Neural cell (in vitro differentiated cells): ENCODE results near the gene GATAD2A. TPM values are rescaled to one million over a fixed set of nuclear protein-coding genes. Genes with fewer than 3 reads are reported as not detected.

Source experiments
- H2AFZ ChIP-seq: fragments of 200-600, 300-800 bp; sonication (generic), shearing (Covaris generic); 2 replicates; pipeline ENCODE4 v1.6.0; 2014; ENCODE audit warnings: low read depth, mild to moderate bottlenecking, antibody characterized with exemption, low read length, moderate library complexity
- H3F3A ChIP-seq: fragments of 200-600 bp; shearing (Covaris generic); 2 replicates; pipeline ENCODE4 v1.6.1; 2016; ENCODE audit warnings: mild to moderate bottlenecking, moderate library complexity, mixed read lengths, antibody characterized with exemption, low read length; ENCODE audit not compliant: insufficient read depth, poor library complexity, severe bottlenecking
- H3K27ac ChIP-seq: fragments of 200-600, 300-800 bp; sonication (generic), shearing (Covaris generic); 2 replicates; pipeline ENCODE4 v1.5.1; 2014; ENCODE audit warnings: mild to moderate bottlenecking, low read length, moderate library complexity
- H3K27me3 ChIP-seq: fragments of 300-800, 200-600 bp; sonication (generic), shearing (Covaris generic); 2 replicates; pipeline ENCODE4 v1.6.0; 2014; ENCODE audit warnings: mild to moderate bottlenecking, low read depth, low read length, moderate library complexity; ENCODE audit not compliant: insufficient read depth
- H3K36me3 ChIP-seq: fragments of 300-800, 200-600 bp; sonication (generic), shearing (Covaris generic); 2 replicates; pipeline ENCODE4 v1.5.1; 2014; ENCODE audit warnings: mild to moderate bottlenecking, antibody characterized with exemption, low read length, moderate library complexity; ENCODE audit not compliant: insufficient read depth
- H3K4me2 ChIP-seq: fragments of 300-800, 200-600 bp; sonication (generic), shearing (Covaris generic); 2 replicates; pipeline ENCODE4 v1.6.0; 2014; ENCODE audit warnings: mild to moderate bottlenecking, low read length
- H3K4me3 ChIP-seq: fragments of 300-800, 200-600 bp; sonication (generic), shearing (Covaris generic); 2 replicates; pipeline ENCODE4 v1.5.1; 2014; ENCODE audit warnings: mild to moderate bottlenecking, low read length, moderate library complexity
- H3K79me2 ChIP-seq: fragments of 200-600 bp; shearing (Covaris generic); replicated peaks from 2 replicates; pipeline ENCODE4 v1.6.0; 2014; ENCODE audit warnings: mild to moderate bottlenecking, low read length, moderate library complexity; ENCODE audit not compliant: insufficient read depth
- H3K9ac ChIP-seq: fragments of 300-800, 200-600 bp; sonication (generic), shearing (Covaris generic); 2 replicates; pipeline ENCODE4 v1.6.1; 2016; ENCODE audit warnings: mild to moderate bottlenecking, low read length, mixed read lengths
- H3K9me2 ChIP-seq: fragments of 200-600 bp; shearing (Covaris generic); 2 replicates; pipeline ENCODE4 v1.6.1; 2016; ENCODE audit warnings: mild to moderate bottlenecking, low read length, mixed read lengths; ENCODE audit not compliant: insufficient read depth
- H3K9me3 ChIP-seq: fragments of 200-600, 300-800 bp; sonication (generic), shearing (Covaris generic); 2 replicates; pipeline ENCODE4 v1.6.1; 2016; ENCODE audit warnings: mild to moderate bottlenecking, mixed run types, low read length, moderate library complexity, mixed read lengths
- H4K20me1 ChIP-seq: fragments of 200-600 bp; shearing (Covaris generic); 2 replicates; pipeline ENCODE4 v1.6.1; 2016; ENCODE audit warnings: mild to moderate bottlenecking, mixed run types; ENCODE audit not compliant: insufficient read depth
- EP300 ChIP-seq: fragments of 450-650 bp; conservative IDR thresholded peaks from 2 replicates; pipeline ENCODE4 v1.6.1; 2014; ENCODE audit warnings: antibody characterized with exemption, mild to moderate bottlenecking, moderate library complexity; ENCODE audit not compliant: poor library complexity, severe bottlenecking
- EZH2 ChIP-seq: fragments of 200-600, 300-800 bp; shearing (Covaris generic), sonication (generic); IDR thresholded peaks from 2 replicates; pipeline ENCODE4 v1.6.1; 2014; ENCODE audit warnings: antibody characterized with exemption, low read length, borderline replicate concordance, mild to moderate bottlenecking; ENCODE audit not compliant: insufficient read depth, poor library complexity, severe bottlenecking
- MXI1 ChIP-seq: fragments of 450-650 bp; conservative IDR thresholded peaks from 2 replicates; pipeline ENCODE4 v1.6.1; 2014; ENCODE audit warnings: antibody characterized with exemption, mild to moderate bottlenecking; ENCODE audit not compliant: poor library complexity, severe bottlenecking
- RAD21 ChIP-seq: fragments of 450-650 bp; conservative IDR thresholded peaks from 2 replicates; pipeline ENCODE4 v1.6.1; 2014; ENCODE audit warnings: antibody characterized with exemption, mild to moderate bottlenecking, moderate library complexity
- SMC3 ChIP-seq: fragments of 450-650 bp; conservative IDR thresholded peaks from 2 replicates; pipeline ENCODE4 v1.6.1; 2014; ENCODE audit warnings: antibody characterized with exemption, mild to moderate bottlenecking, moderate library complexity; ENCODE audit not compliant: poor library complexity
- polyA plus RNA-seq: library from polyadenylated mRNA; depleted of rRNA; stranded (reverse); fragments of >200 nt; gene quantifications from 2 replicates; pipeline ENCODE4 v1.2.3, GENCODE V29; 2014
- TF ChIP-seq, protein P1 (sequence below): IDR thresholded peaks from 2 replicates; pipeline ENCODE4 v1.6.1; 2012; ENCODE audit warnings: borderline replicate concordance
- TF ChIP-seq, protein P2 (sequence below): fragments of 450-650 bp; IDR thresholded peaks from 2 replicates; pipeline ENCODE4 v1.5.1; 2014; ENCODE audit warnings: antibody characterized with exemption, mild to moderate bottlenecking, moderate library complexity; ENCODE audit not compliant: poor library complexity, severe bottlenecking

GATAD2A gene
- polyA plus RNA-seq, 1 donor from 2014 or later = 13.9 TPM

DNA sequence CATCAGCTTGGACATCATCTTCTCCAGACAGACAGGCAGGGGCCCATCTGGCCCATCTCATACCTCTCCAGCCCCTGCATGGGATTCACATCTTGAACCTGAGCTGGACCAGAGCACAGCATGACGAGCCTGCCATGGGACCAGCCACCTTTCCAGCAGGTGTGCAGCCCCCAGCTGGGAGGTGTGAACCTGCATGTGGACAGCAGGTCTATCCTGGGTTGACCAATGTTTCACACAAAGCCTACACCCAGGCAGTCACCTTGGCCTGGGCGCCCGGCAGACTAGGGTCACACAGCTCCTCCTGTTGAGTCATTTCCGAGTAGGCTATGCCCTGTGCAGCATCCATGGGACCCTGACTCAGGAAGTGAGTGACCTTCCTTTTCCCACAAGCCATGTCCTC lies 43.4 kb upstream of the GATAD2A start (continued):
- TF ChIP-seq, protein P1, sequence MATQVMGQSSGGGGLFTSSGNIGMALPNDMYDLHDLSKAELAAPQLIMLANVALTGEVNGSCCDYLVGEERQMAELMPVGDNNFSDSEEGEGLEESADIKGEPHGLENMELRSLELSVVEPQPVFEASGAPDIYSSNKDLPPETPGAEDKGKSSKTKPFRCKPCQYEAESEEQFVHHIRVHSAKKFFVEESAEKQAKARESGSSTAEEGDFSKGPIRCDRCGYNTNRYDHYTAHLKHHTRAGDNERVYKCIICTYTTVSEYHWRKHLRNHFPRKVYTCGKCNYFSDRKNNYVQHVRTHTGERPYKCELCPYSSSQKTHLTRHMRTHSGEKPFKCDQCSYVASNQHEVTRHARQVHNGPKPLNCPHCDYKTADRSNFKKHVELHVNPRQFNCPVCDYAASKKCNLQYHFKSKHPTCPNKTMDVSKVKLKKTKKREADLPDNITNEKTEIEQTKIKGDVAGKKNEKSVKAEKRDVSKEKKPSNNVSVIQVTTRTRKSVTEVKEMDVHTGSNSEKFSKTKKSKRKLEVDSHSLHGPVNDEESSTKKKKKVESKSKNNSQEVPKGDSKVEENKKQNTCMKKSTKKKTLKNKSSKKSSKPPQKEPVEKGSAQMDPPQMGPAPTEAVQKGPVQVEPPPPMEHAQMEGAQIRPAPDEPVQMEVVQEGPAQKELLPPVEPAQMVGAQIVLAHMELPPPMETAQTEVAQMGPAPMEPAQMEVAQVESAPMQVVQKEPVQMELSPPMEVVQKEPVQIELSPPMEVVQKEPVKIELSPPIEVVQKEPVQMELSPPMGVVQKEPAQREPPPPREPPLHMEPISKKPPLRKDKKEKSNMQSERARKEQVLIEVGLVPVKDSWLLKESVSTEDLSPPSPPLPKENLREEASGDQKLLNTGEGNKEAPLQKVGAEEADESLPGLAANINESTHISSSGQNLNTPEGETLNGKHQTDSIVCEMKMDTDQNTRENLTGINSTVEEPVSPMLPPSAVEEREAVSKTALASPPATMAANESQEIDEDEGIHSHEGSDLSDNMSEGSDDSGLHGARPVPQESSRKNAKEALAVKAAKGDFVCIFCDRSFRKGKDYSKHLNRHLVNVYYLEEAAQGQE = no peak

- TF ChIP-seq, protein P2, sequence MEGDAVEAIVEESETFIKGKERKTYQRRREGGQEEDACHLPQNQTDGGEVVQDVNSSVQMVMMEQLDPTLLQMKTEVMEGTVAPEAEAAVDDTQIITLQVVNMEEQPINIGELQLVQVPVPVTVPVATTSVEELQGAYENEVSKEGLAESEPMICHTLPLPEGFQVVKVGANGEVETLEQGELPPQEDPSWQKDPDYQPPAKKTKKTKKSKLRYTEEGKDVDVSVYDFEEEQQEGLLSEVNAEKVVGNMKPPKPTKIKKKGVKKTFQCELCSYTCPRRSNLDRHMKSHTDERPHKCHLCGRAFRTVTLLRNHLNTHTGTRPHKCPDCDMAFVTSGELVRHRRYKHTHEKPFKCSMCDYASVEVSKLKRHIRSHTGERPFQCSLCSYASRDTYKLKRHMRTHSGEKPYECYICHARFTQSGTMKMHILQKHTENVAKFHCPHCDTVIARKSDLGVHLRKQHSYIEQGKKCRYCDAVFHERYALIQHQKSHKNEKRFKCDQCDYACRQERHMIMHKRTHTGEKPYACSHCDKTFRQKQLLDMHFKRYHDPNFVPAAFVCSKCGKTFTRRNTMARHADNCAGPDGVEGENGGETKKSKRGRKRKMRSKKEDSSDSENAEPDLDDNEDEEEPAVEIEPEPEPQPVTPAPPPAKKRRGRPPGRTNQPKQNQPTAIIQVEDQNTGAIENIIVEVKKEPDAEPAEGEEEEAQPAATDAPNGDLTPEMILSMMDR = peak; percentile 65
- TF ChIP-seq MXI1 = no peak
- TF ChIP-seq EZH2 = no peak
- peak; percentile 70 for TF ChIP-seq SMC3
- TF ChIP-seq RAD21 = peak; percentile 58
- H3K79me2 ChIP-seq = no peaks in the 10 kb centered on the region
- no peaks in the 10 kb centered on the region for H3K9me3 ChIP-seq
- H3K27me3 ChIP-seq = no peaks in the 10 kb centered on the region
- H3K36me3 ChIP-seq = no peaks in the 10 kb centered on the region
- H3K4me2 ChIP-seq = no peak overlapping the region
- no peaks in the 10 kb centered on the region for H3F3A ChIP-seq
- no peaks in the 10 kb centered on the region for H3K9me2 ChIP-seq
- H3K27ac ChIP-seq = no peak overlapping the region
- no peak overlapping the region for H3K4me3 ChIP-seq
- no peaks in the 10 kb centered on the region for H4K20me1 ChIP-seq
- H2AFZ ChIP-seq = no peak overlapping the region
- no peak overlapping the region for H3K9ac ChIP-seq
Observed at GRCh38 chr19:19366434-19367396, 38.8 kb upstream of the GATAD2A start.

DNA sequence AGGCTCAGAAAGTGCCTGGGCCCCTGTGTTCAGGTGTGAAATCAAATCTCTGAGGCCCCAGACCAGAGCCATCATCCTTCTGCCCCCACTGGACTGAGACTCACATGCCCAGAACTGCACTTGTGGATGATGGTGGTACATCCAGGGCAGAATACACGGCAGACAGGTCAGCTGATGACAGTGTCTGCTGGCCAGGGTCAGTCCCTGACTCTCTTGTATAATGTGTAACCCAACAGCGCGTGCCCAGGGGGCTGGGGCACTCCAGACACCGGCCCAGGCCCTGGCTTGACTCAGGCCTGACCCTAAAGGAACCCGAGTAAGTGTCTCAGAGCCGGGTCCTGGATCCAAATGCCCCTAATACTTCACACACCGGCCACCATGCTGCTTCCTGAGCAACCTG lies 37.4 kb upstream of the GATAD2A start:
- no peaks in the 10 kb centered on the region for H3K9me2 ChIP-seq
- no peak overlapping the region for H3K27ac ChIP-seq
- H3K4me3 ChIP-seq = no peak overlapping the region
- TF ChIP-seq MXI1 (no peak), EP300 (no peak)
- H3F3A ChIP-seq = no peaks in the 10 kb centered on the region
- H3K27me3 ChIP-seq = no peaks in the 10 kb centered on the region
- H3K79me2 ChIP-seq = no peaks in the 10 kb centered on the region
- H2AFZ ChIP-seq = no peak overlapping the region
- no peak overlapping the region for H3K9ac ChIP-seq
- no peaks in the 10 kb centered on the region for H3K9me3 ChIP-seq
- no peak overlapping the region for H3K4me2 ChIP-seq
- H3K36me3 ChIP-seq = no peaks in the 10 kb centered on the region
- H4K20me1 ChIP-seq = no peaks in the 10 kb centered on the region
